Heart left ventricle (tissue), 16 donors: ENCODE results near the gene COX15. TPM values are rescaled to one million over a fixed set of nuclear protein-coding genes. Genes with fewer than 3 reads are reported as not detected.
A peak's percentile ranks its signal among the peaks of the same experiment; 100 is the strongest.

ENCODE experiments used
- ATAC-seq, 4 donors: fragments of 200-7000 bp; cut with Tn5 transposase; one replicate each; pipeline ENCODE4 v1.9.1; 2020 to 2022; ENCODE audit warnings: moderate library complexity in 4 of 4, mild to moderate bottlenecking in 3 of 4, moderate number of reproducible peaks in 1 of 4
- DNase-seq, 5 donors: peaks; one replicate each; pipeline ENCODE4 v3.0.0-alpha.2; 2020
- H3K27ac ChIP-seq, 12 donors: fragments of 200-600 bp; sonication (generic) in 4 of 12; one replicate each; pipeline versions ENCODE4 v1.5.0 to v1.8.0; 2016 to 2022; ENCODE audit warnings: mild to moderate bottlenecking in 2 of 12
- H3K27me3 ChIP-seq, 9 donors: fragments of 200-600 bp; sonication (generic) in 2 of 9; one replicate each; pipeline versions ENCODE4 v1.5.1 to v1.8.0; 2016 to 2022; ENCODE audit warnings: mild to moderate bottlenecking in 3 of 9
- H3K36me3 ChIP-seq, 9 donors: fragments of 200-600 bp; sonication (generic) in 2 of 9; one replicate each; pipeline versions ENCODE4 v1.5.0 to v1.8.0; 2018 to 2022; ENCODE audit warnings: mild to moderate bottlenecking in 2 of 9
- H3K4me1 ChIP-seq, 12 donors: fragments of 200-600 bp; sonication (generic) in 4 of 12; one replicate each; pipeline versions ENCODE4 v1.5.0 to v1.8.0; 2016 to 2022; ENCODE audit warnings: mild to moderate bottlenecking in 3 of 12
- H3K4me3 ChIP-seq, 12 donors: fragments of 200-600 bp; sonication (generic) in 4 of 12; one replicate each; pipeline versions ENCODE4 v1.5.0 to v1.8.0; 2017 to 2022; ENCODE audit warnings: mild to moderate bottlenecking in 9 of 12, moderate library complexity in 4 of 12
- H3K9me3 ChIP-seq, 12 donors: fragments of 200-600 bp; sonication (generic) in 4 of 12; one replicate each; pipeline versions ENCODE4 v1.5.0 to v1.8.0; 2016 to 2022; ENCODE audit warnings: mild to moderate bottlenecking in 1 of 12
- CTCF ChIP-seq, 12 donors: fragments of 200-600 bp; sonication (generic) in 4 of 12; IDR thresholded peaks; one replicate each; pipeline versions ENCODE4 v1.5.0 to v1.8.0; 2018 to 2022; ENCODE audit warnings: antibody characterized with exemption in 12 of 12, mild to moderate bottlenecking in 5 of 12
- POLR2A ChIP-seq, 2 donors: fragments of 450-650 bp; IDR thresholded peaks; one replicate each; pipeline ENCODE4 v1.6.1; 2017; ENCODE audit warnings: antibody characterized with exemption in 2 of 2, mild to moderate bottlenecking in 2 of 2, moderate library complexity in 2 of 2
- WGBS, 4 donors: extraction: QIAGEN DNeasy Blood & Tissue Kit in 2 of 4; methylation state at CpG; one replicate each; pipeline versions ENCODE4 v1.1.5 to v1.1.7; 2013 to 2018; 5-methylcytosine and 5-hydroxymethylcytosine counted together
- intact Hi-C, 10 donors: fragments of 100-400 bp; cut with DNase I; formaldehyde crosslinking; loops; one replicate each; pipeline versions ENCODE4 v1.11.1 to v1.14.2; 2022
- polyA plus RNA-seq, 2 donors: library from polyadenylated mRNA; stranded (reverse); fragments of 200-250 nt; gene quantifications; one replicate each; pipeline ENCODE4 v1.2.3, GENCODE V29; 2013
- total RNA-seq, 9 donors: library from RNA; depleted of rRNA in 2 of 9; stranded (reverse); fragments of >200 nt in 2 of 9; fragmentation: NEBNext Ultra II Directional in 3 of 9; extraction: Animal tissue kit (Norgen Biotek cat#: 25700) in 3 of 9; gene quantifications; one replicate each; pipeline versions ENCODE4 v1.1.0 to v1.2.4, GENCODE V29; 2016 to 2023
- donor health status: ischemic (EF 13 %, LVEDD 7.1; RV severe dilation, severe dysfunction).
- donor health status: healthy with polysubstance abuse.
- donor health status: DM: no; HTN: yes; CAD: no.
- donor health status: DM: no; HTN: no; CAD: no.
- donor health status: ischemic (EF 25% LVEDD 6.9; RV normal size, moderate dysfunction).
- donor health status: ischemic (EF 25% LVEDD 5.7; RV mildly dilated, moderate dysfunction).
- donor health status: healthy.
- donor health status: DM: yes; HTN: yes; CAD: no.
- donor health status: ischemic (EF 35%, LVEDD 5.7; RV mildly dilated, moderate dysfunction).
- donor health status: nonischemic (EF 11% LVEDD 7.7; RV severe dilation, severe dysfunction).
- donor health status: DM: yes; HTN: yes; CAD: no.
- donor health status: PGD.
- donor health status: ischemic (EF 29% LVEDD 5.4; RV normal size, mild dysfunction).
- donor health status: nonischemic (EF 23%, LVEDD 6.1; RV moderate dilation, normal function).

The COX15 gene
- total and polyA plus RNA-seq, 11 donors = 17.0 to 45.2 (median 34.2) TPM

GRCh38 chr10:99733366-99733765, 1.4 kb upstream of the COX15 start:
- Histone ChIP-seq H3K27ac (no peak overlapping the region), H3K4me3 (peak overlapping the region in 7 of 12 donors; percentile 62 to 96 (median 89)), H3K36me3 (peaks cover 0 to 40% (median 31%) of the 10 kb centered on the region in 9 donors), H3K4me1 (peaks cover 0 to 39% (median 18%) of the 10 kb centered on the region in 12 donors), H3K27me3 (no peaks in the 10 kb centered on the region), H3K9me3 (no peaks in the 10 kb centered on the region)
- ATAC-seq = no peak
- no peak for DNase-seq
- intact Hi-C loops = loop anchor here in 1 of 10 donors (5.0 kb wide), 1 partner anchor 111 kb away; the partner anchor contains the start of gene SLC25A28
- TF ChIP-seq CTCF (IDR thresholded peaks at IDR 0.05) = no peak
- TF ChIP-seq POLR2A (IDR thresholded peaks at IDR 0.05) = no peak
- WGBS, 4 donors = 67 to 79% (median 73%) methylated on average over 8 of the region's 8 CpGs

GRCh38 chr10:99731306-99732032, 458 bp downstream of the COX15 start:
- Histone ChIP-seq H3K4me1 (peaks cover 0 to 39% (median 18%) of the 10 kb centered on the region in 12 donors), H3K27ac (peak overlapping the region; percentile 84 to 96 (median 92)), H3K4me3 (peak overlapping the region; percentile 62 to 99 (median 89)), H3K36me3 (peaks cover 0 to 41% (median 33%) of the 10 kb centered on the region in 9 donors), H3K9me3 (no peaks in the 10 kb centered on the region), H3K27me3 (no peaks in the 10 kb centered on the region)
- intact Hi-C loops = loop anchor here in 1 of 10 donors (5.0 kb wide), 1 partner anchor 109 kb away; the partner anchor contains the start of gene SLC25A28
- ATAC-seq = peak in 1 of 4 donors; percentile 41
- 6 to 8% (median 7%) methylated on average over 16 of the region's 16 CpGs for WGBS, 4 donors
- TF ChIP-seq CTCF (IDR thresholded peaks at IDR 0.05) (no peak), POLR2A (IDR thresholded peaks at IDR 0.05) (no peak)
- DNase-seq = no peak

- H3K4me3 ChIP-seq = no peak overlapping the region
- peaks cover 0 to 48% (median 41%) of the 10 kb centered on the region in 9 donors for H3K36me3 ChIP-seq
- no peak for ATAC-seq
- 85 to 96% (median 94%) methylated on average over 1 of the region's 1 CpG for WGBS, 4 donors
- TF ChIP-seq POLR2A (IDR thresholded peaks at IDR 0.05) (no peak), CTCF (IDR thresholded peaks at IDR 0.05) (no peak)
- no peak overlapping the region for H3K27ac ChIP-seq
- intact Hi-C loops = loop anchor here in 1 of 10 donors (5.0 kb wide), 1 partner anchor 108 kb away; the partner anchor contains the start of gene SLC25A28
- peaks cover 0 to 32% (median 17%) of the 10 kb centered on the region in 12 donors for H3K4me1 ChIP-seq
- no peaks in the 10 kb centered on the region for H3K27me3 ChIP-seq
- DNase-seq = no peak
- no peaks in the 10 kb centered on the region for H3K9me3 ChIP-seq
Observed at GRCh38 chr10:99730026-99730425, 1.9 kb downstream of the COX15 start.

GRCh38 chr10:99720387-99720786, 11.5 kb downstream of the COX15 start:
- intact Hi-C loops = no loop called here
- no peak for TF ChIP-seq CTCF (IDR thresholded peaks at IDR 0.05)
- Histone ChIP-seq H3K27ac (no peak overlapping the region), H3K4me3 (no peak overlapping the region), H3K4me1 (peaks cover 0 to 6% (median 0%) of the 10 kb centered on the region in 12 donors), H3K27me3 (no peaks in the 10 kb centered on the region), H3K9me3 (no peaks in the 10 kb centered on the region), H3K36me3 (peaks cover 0 to 100% (median 100%) of the 10 kb centered on the region in 9 donors)
- no peak for ATAC-seq
- DNase-seq = no peak
- 54 to 69% (median 61%) methylated on average over 2 of the region's 2 CpGs for WGBS, 4 donors
